ENCODE measurements around the gene SLC25A26.

DNA sequence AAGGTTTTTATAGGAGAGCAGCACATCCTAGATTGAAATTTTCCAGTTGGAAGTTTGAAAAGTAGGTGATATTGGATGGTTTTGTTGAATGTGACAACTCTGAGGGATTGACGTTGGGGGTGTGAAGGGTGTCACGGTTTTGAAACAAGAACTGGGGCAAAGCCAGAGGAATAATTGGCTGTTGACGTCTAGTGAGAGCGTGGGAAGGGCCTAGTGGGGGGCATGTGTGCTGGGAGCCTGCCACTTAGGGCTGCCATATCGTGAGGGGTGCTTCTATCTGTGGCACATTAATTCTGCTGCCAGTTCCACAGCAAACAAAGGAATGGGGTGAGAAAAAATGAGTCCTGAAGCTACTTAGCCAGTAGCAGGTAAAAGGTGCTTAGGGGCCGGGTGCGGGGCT, 150.6 kb downstream of the SLC25A26 start:
- no peak for TF ChIP-seq POLR2A (IDR thresholded peaks at IDR 0.05)
- TF ChIP-seq, protein P1, sequence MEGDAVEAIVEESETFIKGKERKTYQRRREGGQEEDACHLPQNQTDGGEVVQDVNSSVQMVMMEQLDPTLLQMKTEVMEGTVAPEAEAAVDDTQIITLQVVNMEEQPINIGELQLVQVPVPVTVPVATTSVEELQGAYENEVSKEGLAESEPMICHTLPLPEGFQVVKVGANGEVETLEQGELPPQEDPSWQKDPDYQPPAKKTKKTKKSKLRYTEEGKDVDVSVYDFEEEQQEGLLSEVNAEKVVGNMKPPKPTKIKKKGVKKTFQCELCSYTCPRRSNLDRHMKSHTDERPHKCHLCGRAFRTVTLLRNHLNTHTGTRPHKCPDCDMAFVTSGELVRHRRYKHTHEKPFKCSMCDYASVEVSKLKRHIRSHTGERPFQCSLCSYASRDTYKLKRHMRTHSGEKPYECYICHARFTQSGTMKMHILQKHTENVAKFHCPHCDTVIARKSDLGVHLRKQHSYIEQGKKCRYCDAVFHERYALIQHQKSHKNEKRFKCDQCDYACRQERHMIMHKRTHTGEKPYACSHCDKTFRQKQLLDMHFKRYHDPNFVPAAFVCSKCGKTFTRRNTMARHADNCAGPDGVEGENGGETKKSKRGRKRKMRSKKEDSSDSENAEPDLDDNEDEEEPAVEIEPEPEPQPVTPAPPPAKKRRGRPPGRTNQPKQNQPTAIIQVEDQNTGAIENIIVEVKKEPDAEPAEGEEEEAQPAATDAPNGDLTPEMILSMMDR (IDR thresholded peaks at IDR 0.05) = no peak
